Upper lobe of left lung (tissue), 4 donors: ENCODE data around the gene WDR70.

Experiments
- CTCF ChIP-seq, 6 experiments: fragments of 450-650 bp in 4 of 6; fragments of 200-600 bp in 2 of 6; sonication (generic) in 2 of 6; IDR thresholded peaks; one replicate each; pipeline ENCODE4 v1.5.1; 2016 to 2019; ENCODE audit warnings: antibody characterized with exemption in 6 of 6
- POLR2A ChIP-seq, 4 donors: fragments of 450-650 bp; IDR thresholded peaks; one replicate each; pipeline ENCODE4 v1.5.1; 2016 to 2017; ENCODE audit warnings: antibody characterized with exemption in 4 of 4, mild to moderate bottlenecking in 2 of 4
- POLR2AphosphoS5 ChIP-seq, 2 donors: sonication (generic); formaldehyde crosslinking; IDR thresholded peaks; one replicate each; pipeline ENCODE4 v1.5.1; 2017; ENCODE audit warnings: antibody characterized with exemption in 2 of 2

- TF ChIP-seq CTCF (IDR thresholded peaks at IDR 0.05) (no peak), POLR2A (IDR thresholded peaks at IDR 0.05) (no peak), POLR2AphosphoS5 (IDR thresholded peaks at IDR 0.05) (no peak)
These were observed 322.8 kb downstream of the WDR70 start for GRCh38 chr5:37701868-37702267.
